A549 (cell line): ENCODE data around the gene VPS13D. TPM values are rescaled to one million over a fixed set of nuclear protein-coding genes. Genes with fewer than 3 reads are reported as not detected.

Source experiments
- ATAC-seq, 2 experiments: fragments of 200-7000 bp in 1 of 2; fragments of >200 bp in 1 of 2; cut with Nextera tagmentation in 1 of 2; cut with Tn5 transposase in 1 of 2; 3 replicates each; pipeline versions ENCODE4 v1.8.0 to v1.9.1; 2018 to 2020; ENCODE audit warnings: mild to moderate bottlenecking in 1 of 2, moderate library complexity in 1 of 2
- CTCF ChIA-PET: fragments of 300-600 bp; sonication (Branson Sonifier 250); formaldehyde crosslinking; extraction: SDS; loops from one replicate; lab custom pipeline; 2021; ENCODE audit warnings: antibody characterized with exemption, inconsistent platforms; lab: Yijun Ruan, JAX
- POLR2A ChIA-PET: fragments of 350-600 bp; formaldehyde crosslinking; extraction: SDS; loops from one replicate; lab custom pipeline; 2021; ENCODE audit warnings: antibody characterized with exemption, inconsistent platforms; lab: Yijun Ruan, JAX
- DNase-seq, 2 experiments: peaks; one replicate each; pipeline versions ENCODE4 v3.0.0 to v3.0.0-alpha.2; 2011 to 2016; ENCODE audit warnings: low read depth in 1 of 2, low spot score in 1 of 2
- FAIRE-seq: peaks from 2 replicates; lab custom pipeline; 2011; peaks lifted over from hg19 to GRCh38; lab: Jason Lieb, UNC
- H3K27ac ChIP-seq, 2 experiments: fragments of >200 bp; sonication (Bioruptor Twin); formaldehyde crosslinking; 3 replicates each; pipeline ENCODE4 v1.5.1; 2016 to 2017
- H3K4me1 ChIP-seq: fragments of >200 bp; sonication (Bioruptor Twin); formaldehyde crosslinking; 3 replicates; pipeline ENCODE4 v1.6.1; 2016
- H3K4me2 ChIP-seq: fragments of >200 bp; sonication (Bioruptor Twin); formaldehyde crosslinking; 3 replicates; pipeline ENCODE4 v1.6.1; 2016
- H3K4me3 ChIP-seq: fragments of >200 bp; sonication (Bioruptor Twin); formaldehyde crosslinking; 3 replicates; pipeline ENCODE4 v1.5.1; 2016
- H3K9me3 ChIP-seq: fragments of >200 bp; sonication (Bioruptor Twin); formaldehyde crosslinking; 3 replicates; pipeline ENCODE4 v1.6.1; 2016
- ATOH8 ChIP-seq: fragments of 250-450 bp; sonication (Bioruptor Pico); IDR thresholded peaks from 2 replicates; pipeline ENCODE4 v1.5.0; 2020; ENCODE audit warnings: low read depth, mild to moderate bottlenecking, moderate library complexity
- BCL3 ChIP-seq: fragments of >200 bp; sonication (Bioruptor Twin); formaldehyde crosslinking; IDR thresholded peaks from 3 replicates; pipeline ENCODE4 v1.6.1; 2016
- CHD2 ChIP-seq: fragments of 150-350 bp; IDR thresholded peaks from 2 replicates; pipeline ENCODE4 v1.6.1; 2014; ENCODE audit warnings: low read length; ENCODE audit not compliant: partially characterized antibody
- CHD4 ChIP-seq: fragments of 200-600 bp; sonication (generic); IDR thresholded peaks from 2 replicates; pipeline ENCODE4 v1.6.1; 2016; ENCODE audit warnings: antibody characterized with exemption, mild to moderate bottlenecking, borderline replicate concordance
- CTCF ChIP-seq: fragments of >200 bp; sonication (Bioruptor Twin); formaldehyde crosslinking; IDR thresholded peaks from 3 replicates; pipeline ENCODE4 v1.5.1; 2016
- FOSB ChIP-seq: fragments of 250-450 bp; sonication (Bioruptor Pico); IDR thresholded peaks from 2 replicates; pipeline ENCODE4 v1.5.0; 2020; ENCODE audit warnings: mild to moderate bottlenecking, moderate library complexity
- FOSL2 ChIP-seq, 2 experiments: fragments of 450-650 bp in 1 of 2; fragments of >200 bp in 1 of 2; sonication (Bioruptor Twin) in 1 of 2; formaldehyde crosslinking; IDR thresholded peaks; 2 replicates each; pipeline versions ENCODE4 v1.5.0 to v1.6.1; 2016 to 2020; ENCODE audit warnings: mild to moderate bottlenecking in 1 of 2, moderate library complexity in 1 of 2
- FOXS1 ChIP-seq: fragments of 250-450 bp; sonication (Bioruptor Pico); IDR thresholded peaks from 2 replicates; pipeline ENCODE4 v1.5.0; 2020; ENCODE audit warnings: mild to moderate bottlenecking, moderate library complexity
- HDAC2 ChIP-seq: fragments of 200-600 bp; sonication (generic); IDR thresholded peaks from 2 replicates; pipeline ENCODE4 v1.6.1; 2016
- HES2 ChIP-seq: fragments of >200 bp; sonication (Bioruptor Twin); formaldehyde crosslinking; IDR thresholded peaks from 2 replicates; pipeline ENCODE4 v1.6.1; 2016
- HOXB13 ChIP-seq: fragments of 250-450 bp; sonication (Bioruptor Pico); IDR thresholded peaks from 2 replicates; pipeline ENCODE4 v1.5.0; 2020; ENCODE audit warnings: low read depth, mild to moderate bottlenecking, moderate library complexity
- JUN ChIP-seq, 2 experiments: fragments of >200 bp; sonication (Bioruptor Twin); formaldehyde crosslinking; IDR thresholded peaks; 2 replicates in 1 of 2; 3 replicates in 1 of 2; pipeline ENCODE4 v1.6.1; 2016 to 2017
- JUNB ChIP-seq: fragments of >200 bp; sonication (Bioruptor Twin); formaldehyde crosslinking; IDR thresholded peaks from 2 replicates; pipeline ENCODE4 v1.6.1; 2016
- KDM5A ChIP-seq: fragments of 200-600 bp; sonication (generic); IDR thresholded peaks from 2 replicates; pipeline ENCODE4 v1.6.1; 2016; ENCODE audit warnings: antibody characterized with exemption, mild to moderate bottlenecking
- MAFK ChIP-seq: fragments of 450-650 bp; IDR thresholded peaks from 2 replicates; pipeline ENCODE4 v1.6.1; 2014; ENCODE audit not compliant: partially characterized antibody
- MAX ChIP-seq: IDR thresholded peaks from 2 replicates; pipeline ENCODE4 v1.6.1; 2012
- NFE2L2 ChIP-seq: fragments of 150-350 bp; conservative IDR thresholded peaks from 2 replicates; pipeline ENCODE4 v1.6.1; 2014; ENCODE audit warnings: low read length
- NR3C1 ChIP-seq: fragments of >200 bp; sonication (Bioruptor Twin); formaldehyde crosslinking; IDR thresholded peaks from 3 replicates; pipeline ENCODE4 v1.6.1; 2017
- POLR2A ChIP-seq: IDR thresholded peaks from 2 replicates; pipeline ENCODE4 v1.6.1; 2012; ENCODE audit warnings: mild to moderate bottlenecking, low read length
- POLR2AphosphoS2 ChIP-seq: conservative IDR thresholded peaks from 2 replicates; pipeline ENCODE4 v1.6.1; 2012; ENCODE audit warnings: low read length, improper control_type of control experiment, inconsistent platforms
- RARB ChIP-seq: fragments of 250-450 bp; sonication (Bioruptor Pico); IDR thresholded peaks from 2 replicates; pipeline ENCODE4 v1.8.0; 2021; ENCODE audit warnings: mild to moderate bottlenecking, moderate library complexity
- RCOR1 ChIP-seq: fragments of 150-350 bp; IDR thresholded peaks from 2 replicates; pipeline ENCODE4 v1.6.1; 2014; ENCODE audit warnings: antibody characterized with exemption, low read length, low read depth
- ZC3H11A ChIP-seq: fragments of 450-650 bp; IDR thresholded peaks from 2 replicates; pipeline ENCODE4 v1.6.1; 2014; ENCODE audit warnings: antibody characterized with exemption, mild to moderate bottlenecking
- WGBS: methylation state at CpG from one replicate; pipeline ENCODE4 v1.1.6; 2017; ENCODE audit errors: missing lambda C conversion rate; 5-methylcytosine and 5-hydroxymethylcytosine counted together
- polyA plus RNA-seq, 4 experiments: library from polyadenylated mRNA; depleted of rRNA in 3 of 4; stranded (reverse); fragments of >200 nt; fragmentation: RNase III in 1 of 4; extraction: RNeasy Plus Mini Kit Qiagen cat#74134 plus additional on column Dnase treatment in 1 of 4; gene quantifications; 2 replicates in 3 of 4; 3 replicates in 1 of 4; pipeline ENCODE4 v1.2.3, GENCODE V29; 2011 to 2017

Gene VPS13D
- polyA plus RNA-seq, 2 of the 4 experiments (the other 2 are of a cell fraction) = 5.4 to 15.9 TPM

GRCh38 chr1:12458571-12458970 lies 228.7 kb downstream of the VPS13D start:
- TF ChIP-seq NFE2L2 (no peak), RCOR1 (no peak), FOXS1 (no peak), HDAC2 (no peak), MAFK (no peak)
- peak overlapping the region in 1 of 2 experiments; percentile 81; a peak in 3 of 6 replicates for H3K27ac ChIP-seq
- FAIRE-seq = no peak
- CTCF ChIA-PET = interaction anchor here (0.7 kb wide), 1 partner anchor 10 kb away, joined by 4 read pairs; no protein-coding TSS in a partner anchor
- DNase-seq = no peak
- no peak overlapping the region for H3K4me3 ChIP-seq
- H3K4me1 ChIP-seq = peaks cover 70% of the 10 kb centered on the region
- 50% methylated on average over 1 of the region's 1 CpG for WGBS
- POLR2A ChIA-PET = no interaction called here
- ATAC-seq = peak in 1 of 2 experiments; percentile 65; a peak in 3 of 6 replicates
- no peaks in the 10 kb centered on the region for H3K9me3 ChIP-seq
- peak overlapping the region; percentile 36; the same call in 2 of the 3 replicates for H3K4me2 ChIP-seq

- POLR2A ChIA-PET = no interaction called here
- Histone ChIP-seq H3K4me1 (peaks cover 57% of the 10 kb centered on the region), H3K4me3 (no peak overlapping the region), H3K4me2 (no peak overlapping the region)
- FAIRE-seq = no peak
- 93% methylated on average over 6 of the region's 6 CpGs for WGBS
- CTCF ChIA-PET = no interaction called here
- DNase-seq = no peak
- ATAC-seq = no peak
- TF ChIP-seq ZC3H11A (no peak), FOSL2 (IDR thresholded peaks at IDR 0.05) (no peak), FOSL2 (CRISPR knock-in tag; IDR thresholded peaks at IDR 0.05) (no peak), HDAC2 (no peak), BCL3 (no peak), CHD4 (no peak), FOSB (no peak), JUN (IDR thresholded peaks at IDR 0.05) (no peak), POLR2A (no peak), HES2 (no peak), MAX (no peak), ATOH8 (CRISPR knock-in tag) (no peak), RARB (CRISPR knock-in tag) (no peak), KDM5A (no peak), NR3C1 (no peak), JUNB (no peak), CHD2 (no peak), HOXB13 (CRISPR knock-in tag) (no peak), RCOR1 (no peak), POLR2AphosphoS2 (no peak), CTCF (no peak)
- TF ChIP-seq, all 56 proteins: peak for 0
- Histone ChIP-seq H3K27ac (peak overlapping the region in 1 of 2 experiments; percentile 30; a peak in 1 of 6 replicates), H3K9me3 (no peaks in the 10 kb centered on the region)
These were observed 230.3 kb downstream of the VPS13D start for GRCh38 chr1:12460121-12460520.
